ENCODE results near the gene CARD11.

Gene CARD11

DNA sequence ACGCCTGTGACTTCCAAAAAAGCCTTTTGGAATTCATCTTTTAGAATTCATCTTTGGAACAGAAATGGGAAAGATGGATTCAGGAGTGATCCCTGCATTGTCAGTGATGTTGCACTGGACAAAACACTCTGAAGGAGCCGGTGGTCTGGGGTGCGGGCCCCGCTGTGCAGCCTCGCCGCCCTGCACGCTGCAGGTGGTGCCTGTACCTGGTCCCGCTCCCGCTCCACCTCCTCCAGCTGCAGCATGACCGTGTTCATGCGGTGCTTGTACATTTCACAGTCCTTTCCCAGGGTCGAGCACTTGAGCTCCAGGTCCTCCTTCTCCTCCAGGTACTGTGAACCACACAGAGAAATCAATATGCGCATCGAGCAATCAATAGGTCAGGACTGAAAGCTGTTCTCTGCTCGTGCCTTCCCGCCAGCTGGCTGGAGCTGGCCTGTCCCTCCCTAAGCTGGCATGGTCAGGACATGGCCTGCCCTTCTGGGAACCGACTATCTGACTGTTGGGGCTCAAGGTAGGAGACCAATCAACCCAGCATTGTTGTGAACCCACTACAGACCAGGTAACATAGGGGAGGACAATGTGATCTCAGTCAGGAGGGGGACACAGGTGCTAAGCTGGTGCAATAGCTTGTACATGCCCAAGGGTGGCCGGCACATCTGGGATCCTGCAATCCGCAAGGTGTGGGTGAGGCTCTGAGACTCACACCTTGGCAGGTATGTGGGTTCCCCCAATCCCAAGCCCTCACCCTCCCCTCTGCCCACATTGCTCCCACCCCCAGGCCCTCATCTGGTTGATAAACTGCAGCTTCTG is 105.8 kb downstream of the CARD11 start:
- DNase-seq: no peak

DNA sequence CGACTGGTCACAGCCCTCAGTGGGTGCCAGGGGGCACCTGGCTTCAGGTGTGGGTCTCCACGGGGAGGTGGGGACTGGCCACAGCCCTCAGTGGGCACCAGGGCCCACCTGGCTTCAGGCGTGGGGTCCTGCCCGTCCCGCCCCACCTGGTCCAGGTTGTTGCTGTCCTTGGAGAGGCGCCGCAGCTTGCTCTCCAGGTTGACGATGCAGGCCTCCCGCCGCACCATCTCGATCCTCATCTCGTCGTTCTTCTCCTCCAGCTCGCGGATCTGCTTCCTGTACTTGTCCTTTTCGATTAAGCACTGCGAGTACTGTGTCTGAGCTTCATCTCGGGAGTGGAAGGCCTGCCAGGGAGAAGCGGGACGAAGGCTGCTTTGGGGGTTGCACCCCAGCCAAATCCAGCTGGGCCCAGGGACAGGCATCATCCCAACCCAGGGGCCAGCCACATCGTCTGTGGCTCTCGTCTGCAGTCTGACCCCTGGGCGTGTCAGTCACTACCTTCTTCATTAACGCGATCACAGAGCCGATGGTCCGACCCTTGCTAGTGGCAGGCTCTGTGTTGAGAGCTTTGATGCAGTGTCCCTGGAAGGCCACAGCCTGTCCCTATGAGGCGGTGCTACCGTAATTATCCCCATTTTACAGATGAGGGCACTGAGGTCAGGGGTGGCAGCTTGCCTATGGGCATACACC is 106.6 kb downstream of the CARD11 start:
- no peak for DNase-seq

DNA sequence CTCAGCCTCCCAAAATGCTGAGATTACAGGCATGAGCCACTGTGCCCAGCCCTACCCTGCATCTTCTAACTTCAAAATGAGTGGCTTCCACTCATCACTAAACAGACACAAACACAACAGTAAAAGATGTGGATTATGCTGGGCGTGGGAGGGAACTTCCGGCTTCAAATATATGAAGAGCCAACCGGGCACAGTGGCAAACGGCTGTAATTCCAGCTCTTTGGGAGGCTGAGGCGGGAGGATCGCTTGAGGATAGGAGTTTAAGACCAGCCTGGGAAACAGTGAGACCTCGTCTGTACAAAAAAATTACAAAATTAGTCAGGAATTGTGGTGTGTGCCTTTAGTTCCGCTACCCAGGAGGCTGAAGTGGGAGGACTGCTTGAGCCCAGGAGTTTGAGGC is 107.4 kb downstream of the CARD11 start:
- DNase-seq: no peak

DNA sequence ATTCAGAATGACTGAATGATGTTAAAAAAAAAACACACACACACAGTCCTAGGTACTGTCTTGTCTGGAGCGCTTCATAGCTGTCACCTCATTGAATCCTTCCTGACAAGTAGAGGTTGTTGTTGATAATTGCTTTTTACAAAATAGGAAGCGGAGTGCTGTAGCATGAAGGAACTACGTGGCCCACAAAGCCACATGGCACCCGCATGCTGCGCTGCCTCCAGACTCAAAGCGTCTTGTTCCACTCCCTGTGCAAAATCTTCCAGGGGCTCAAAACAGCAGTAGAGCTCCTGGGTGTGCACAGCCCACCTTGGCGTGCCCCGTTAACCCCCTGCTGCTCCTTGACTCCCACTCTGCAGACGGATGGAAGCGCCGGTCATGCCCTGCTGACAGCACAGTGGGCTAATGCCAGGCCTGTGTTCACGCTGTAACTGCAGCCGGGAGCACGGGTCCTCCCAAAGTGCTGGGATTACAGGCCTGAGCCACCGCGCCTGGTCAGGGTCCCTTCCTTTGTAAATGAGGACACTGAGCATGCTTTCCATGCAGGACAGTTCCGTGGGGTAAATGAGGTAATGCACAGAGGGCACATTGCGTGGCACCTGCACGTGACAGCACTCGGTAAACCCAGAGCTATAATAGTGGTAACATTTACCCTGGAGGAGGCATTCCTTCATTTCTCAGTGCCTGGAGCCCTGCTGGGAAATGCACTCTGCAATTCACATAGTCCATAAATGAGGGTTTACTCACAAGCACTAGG is 108.5 kb downstream of the CARD11 start:
- no peak for DNase-seq

DNA sequence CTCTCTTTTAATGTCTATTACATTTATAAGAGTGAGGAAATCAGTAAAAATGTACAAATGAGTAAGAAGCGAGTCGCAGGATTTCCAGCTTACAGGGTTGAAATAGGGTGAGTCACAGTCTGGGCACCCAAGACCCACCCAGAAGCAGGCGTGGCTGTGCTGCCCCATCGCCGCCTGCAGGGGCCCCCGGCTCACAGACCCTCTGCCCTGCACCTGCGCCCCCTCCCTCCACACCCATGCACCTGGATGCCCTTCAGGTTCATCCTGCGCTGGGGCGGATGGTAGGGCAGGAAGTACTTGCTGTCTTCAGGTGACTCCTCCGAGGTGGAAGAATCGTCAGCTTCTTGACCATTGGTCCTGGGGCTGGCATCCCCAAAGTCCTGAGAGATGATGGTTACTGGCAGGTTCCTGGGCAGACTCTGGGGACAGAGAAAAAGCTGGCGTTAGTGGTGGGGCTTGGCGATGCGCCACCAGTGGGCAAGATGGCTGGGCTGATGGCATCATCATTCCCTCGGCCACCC is 109.4 kb downstream of the CARD11 start:
- no peak for DNase-seq

DNA sequence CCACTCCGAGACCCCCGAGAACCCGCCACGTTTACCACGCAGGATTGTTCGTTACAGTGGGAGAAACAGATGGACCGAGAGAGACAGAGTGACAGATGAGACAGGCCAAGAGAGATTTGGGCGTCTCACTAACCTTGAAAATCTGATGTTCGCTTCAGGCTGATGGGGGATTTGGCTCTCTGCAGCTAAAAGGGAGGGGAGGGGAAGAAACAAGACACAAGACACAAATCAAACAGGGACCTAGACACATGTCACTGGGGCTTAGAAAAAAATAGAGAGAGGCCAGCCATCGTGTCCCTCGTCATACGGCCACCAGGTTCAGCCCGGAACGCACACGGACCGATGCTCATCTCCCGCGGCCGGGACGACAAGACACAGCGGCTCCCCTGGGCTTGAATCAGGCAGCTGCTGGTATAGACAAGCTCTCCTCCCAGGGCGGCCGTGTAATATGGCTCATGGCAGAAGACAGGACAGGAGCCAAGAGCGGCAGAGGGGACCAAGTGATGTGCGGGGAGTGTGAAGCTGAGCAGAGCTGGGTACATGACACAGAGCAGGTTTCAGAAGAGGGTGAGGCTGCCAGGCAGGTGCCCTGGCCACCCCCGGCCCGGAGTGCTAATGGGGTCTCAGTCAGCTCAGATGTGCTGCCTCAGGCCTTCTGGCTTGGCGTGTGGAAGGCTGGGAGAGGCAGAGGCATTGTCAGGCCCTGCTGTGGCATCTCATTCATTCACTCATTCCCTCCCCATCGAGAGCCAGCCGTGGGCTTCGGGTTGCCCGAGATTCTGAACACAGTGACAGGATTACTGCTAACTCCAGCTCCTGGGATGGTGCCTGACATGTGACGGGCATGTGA is 111.0 kb downstream of the CARD11 start:
- DNase-seq: no peak

DNA sequence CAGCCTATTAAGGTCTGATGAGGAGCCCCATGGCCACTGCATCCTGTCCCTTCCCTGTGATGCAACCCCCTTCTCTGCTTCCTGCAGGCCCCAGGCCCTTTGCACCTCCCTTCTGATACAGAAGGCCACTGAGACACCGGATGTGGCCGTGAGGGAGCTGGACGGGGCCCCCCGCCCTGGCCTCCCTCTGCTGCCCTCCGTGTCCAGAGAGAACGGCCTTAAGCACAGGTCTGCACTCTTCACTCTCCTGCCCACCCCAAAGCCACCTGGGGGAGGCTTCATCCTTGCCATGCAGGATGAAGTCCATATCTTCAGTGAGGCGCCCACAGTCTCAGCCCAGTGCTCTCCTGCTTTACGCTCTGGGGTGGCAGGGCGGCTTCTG is 112.6 kb downstream of the CARD11 start:
- no peak for DNase-seq

DNA sequence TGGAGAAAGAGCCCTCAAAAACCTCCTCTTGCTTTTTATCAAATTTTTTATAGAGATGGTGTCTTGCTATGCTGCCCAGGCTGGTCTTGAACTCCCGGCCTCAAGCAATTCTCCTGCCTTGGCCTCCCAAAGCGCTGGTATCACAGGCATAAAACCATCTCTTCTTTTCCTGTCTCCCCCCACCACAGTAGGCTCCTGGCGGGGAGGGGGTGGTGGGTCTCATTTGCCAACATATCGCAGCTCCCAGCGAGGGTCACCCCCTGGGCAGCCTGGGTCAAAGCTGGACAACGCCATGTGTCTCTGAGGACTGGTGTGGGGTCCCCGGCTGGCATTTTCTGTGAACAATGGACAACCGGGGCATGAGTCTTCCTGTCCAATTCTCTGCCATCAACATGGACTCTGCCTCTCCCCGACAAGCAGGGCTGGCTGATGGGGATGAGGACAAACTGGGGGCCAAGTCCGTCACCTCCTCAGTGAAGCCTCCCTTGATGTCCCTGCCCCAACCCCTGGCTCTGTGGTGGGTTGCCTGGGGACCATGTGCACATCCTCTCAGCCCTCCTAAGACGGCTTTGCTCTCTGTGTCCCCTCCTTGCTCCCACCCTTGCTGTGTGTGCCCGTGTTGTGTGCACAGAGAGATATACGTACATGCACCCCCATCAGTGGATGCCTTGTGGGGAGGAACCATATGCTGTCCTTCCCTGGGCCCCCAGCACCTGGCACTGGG is 113.2 kb downstream of the CARD11 start:
- no peak for DNase-seq

DNA sequence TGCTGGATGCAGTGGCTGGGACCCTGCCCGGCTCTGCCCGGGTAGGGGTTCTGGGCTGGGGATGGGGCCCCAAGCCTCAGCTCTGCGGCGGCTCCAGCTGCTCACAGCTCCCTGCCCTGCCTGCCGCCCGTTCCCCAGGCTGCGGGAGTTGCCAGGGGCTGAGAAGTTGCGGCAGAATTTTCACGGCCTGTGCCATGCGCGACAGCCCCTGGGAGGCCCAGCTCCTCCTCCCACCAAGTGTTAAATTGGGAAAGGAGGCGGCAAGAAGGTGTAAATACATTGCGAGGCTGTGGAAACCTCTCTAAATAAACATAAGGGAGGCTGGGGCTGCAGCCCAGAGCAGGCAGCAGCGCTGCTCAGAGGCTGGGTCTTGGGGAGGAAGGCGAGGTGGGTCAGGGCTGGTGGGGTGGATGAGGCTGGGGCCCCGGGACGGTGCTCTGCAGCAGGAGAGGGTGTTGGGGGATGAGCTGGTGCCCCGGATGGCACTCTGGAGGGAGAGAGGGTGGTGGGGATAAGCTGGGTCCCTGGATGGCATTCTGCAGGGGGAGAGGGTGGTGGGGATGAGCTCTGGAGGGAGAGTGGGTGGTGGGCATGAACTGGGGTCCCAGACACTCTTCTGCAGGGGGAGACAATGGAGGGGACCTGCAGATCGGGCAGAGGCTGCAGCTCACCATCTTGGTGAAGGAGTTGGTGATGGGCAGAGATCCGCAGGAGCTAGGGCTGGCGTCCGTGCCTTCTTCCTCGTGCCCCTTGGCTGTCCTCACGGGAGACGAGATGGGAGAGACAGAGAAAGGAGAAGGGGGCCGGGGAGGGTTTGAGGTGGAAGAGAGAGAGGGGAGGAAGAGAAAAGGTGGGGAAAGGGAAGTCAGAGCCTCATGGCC is 114.1 kb downstream of the CARD11 start:
- no peak for DNase-seq

DNA sequence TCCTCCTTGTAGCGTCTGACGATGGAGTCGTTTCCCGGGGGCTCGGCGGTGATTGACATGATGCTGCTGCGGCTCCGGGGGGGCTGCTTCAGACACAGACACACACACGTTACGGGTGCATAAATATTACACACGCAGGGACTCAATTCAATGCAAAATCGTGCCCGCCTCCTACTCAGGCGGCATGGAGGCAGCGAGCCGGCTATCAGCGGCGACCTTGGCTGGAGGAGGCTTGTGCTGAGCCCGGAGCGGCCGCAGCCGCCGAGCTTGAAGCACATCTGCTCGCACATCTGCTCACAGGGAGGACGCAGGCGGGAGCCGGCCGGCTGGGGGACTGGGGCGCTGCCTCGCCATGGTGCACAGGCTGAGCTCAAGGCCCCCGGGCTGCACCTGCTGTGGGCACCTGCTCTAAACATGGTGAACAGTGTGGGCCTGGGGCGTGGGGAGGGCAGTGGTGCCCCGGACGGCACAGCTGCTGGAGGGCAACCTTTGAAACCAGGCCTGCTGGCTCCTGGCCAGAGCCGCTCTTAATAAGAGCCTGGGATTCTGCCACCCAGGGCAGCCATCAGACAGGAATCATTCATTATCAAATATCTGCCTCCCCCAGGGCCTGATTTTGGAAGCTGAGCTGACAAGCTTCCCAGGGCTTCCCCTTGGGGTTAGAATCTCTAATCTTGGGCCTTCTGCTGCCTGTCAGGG is 114.9 kb downstream of the CARD11 start:
- DNase-seq: no peak

DNA sequence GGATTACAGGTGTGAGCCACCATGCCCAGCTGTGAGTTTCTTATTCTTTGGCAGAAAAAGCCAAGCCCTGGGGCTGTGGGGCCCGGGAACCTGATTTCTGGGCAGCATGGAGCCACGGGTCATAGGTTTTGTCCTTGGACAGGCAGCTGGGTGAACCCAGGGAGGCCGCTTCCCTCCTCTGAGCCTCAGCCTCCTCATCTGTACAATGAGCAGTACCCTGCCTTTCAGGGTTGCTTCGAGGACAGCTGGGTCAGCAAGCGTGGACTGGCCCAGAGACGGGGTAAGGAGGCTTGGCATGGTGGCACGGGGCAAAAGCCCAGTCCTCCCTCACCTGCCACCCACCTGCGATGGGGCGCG is 115.4 kb downstream of the CARD11 start:
- no peak for DNase-seq

DNA sequence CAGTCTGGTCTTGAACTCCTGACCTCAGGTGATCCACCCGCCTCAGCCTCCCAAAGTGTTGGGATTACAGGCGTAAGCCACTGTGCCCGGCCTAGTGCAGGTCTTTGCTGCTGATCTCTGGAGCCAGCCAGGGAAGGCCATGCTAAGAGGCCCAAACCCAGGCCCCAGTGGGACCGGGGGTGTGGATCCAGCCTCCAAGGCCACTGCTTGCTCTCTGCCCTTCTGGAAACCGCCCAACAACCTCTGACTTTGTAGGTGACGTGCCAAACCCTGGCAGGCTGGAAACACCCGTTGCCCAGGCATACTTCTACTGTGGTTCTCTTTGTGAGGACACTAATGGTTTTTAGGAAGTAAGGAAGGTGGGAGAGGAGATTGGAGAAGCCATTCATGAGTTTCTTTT is 116.1 kb downstream of the CARD11 start:
- DNase-seq: no peak

DNA sequence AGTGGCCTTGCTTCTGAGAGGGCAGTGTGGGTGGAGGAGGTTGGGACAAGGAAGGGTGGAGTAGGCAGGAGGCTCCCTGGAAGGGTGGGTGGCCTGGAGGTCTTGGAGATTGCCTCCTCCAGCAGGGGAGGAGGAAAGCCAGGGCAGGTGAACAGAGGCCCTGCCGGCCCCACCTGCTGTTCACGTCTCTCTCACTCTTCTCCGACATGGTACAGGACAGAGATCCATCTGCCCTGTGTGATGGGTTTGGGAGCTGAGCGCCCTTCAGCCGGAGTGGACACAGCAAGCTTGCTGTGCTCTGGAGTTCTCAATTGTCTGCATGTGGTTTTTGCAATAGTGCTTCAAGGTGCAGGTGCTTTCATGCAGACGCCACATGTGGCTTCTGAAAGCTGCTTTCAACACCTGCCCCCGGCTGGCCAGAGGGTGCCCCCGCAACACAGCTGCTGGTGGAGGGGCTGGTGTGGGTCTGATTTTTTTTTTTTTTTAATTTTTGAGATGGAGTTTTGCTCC is 116.7 kb downstream of the CARD11 start:
- no peak for DNase-seq

DNA sequence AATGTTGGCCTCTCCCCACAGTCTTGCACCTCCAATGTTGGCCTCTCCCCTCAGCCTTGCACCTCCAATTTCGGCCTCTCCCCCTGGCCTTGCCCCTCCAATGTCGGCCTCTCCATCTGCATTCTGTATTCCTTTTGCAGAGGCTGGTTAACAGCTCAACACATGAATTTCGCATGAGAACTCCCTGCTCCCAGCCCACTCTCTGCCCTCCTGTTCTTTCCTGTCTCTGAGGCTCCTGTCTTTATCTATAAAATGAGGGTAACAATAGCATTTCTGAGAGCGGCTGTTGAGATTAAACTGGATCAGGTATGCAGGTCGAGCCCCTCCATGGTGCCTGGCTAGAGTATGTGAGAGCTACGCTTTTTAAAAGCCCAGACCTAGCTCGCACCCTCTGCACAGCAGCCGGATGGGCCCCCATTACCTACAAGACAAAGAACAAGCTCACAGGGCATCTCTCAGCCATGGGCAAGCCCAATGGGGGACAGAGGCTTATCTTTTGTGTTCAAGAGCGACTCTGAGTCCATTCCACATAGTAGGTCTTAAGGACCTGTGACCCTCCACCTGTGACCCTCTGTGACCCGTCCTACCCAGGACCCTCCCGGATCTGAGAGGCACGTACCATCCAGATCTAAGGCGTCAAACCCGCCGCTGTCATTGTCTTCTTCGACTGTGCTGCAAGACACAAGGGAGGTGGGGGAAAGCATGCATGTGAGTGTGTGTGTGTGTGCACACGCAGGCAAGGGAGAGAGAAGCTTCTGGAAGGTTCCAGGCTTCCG is 117.4 kb downstream of the CARD11 start:
- no peak for DNase-seq

DNA sequence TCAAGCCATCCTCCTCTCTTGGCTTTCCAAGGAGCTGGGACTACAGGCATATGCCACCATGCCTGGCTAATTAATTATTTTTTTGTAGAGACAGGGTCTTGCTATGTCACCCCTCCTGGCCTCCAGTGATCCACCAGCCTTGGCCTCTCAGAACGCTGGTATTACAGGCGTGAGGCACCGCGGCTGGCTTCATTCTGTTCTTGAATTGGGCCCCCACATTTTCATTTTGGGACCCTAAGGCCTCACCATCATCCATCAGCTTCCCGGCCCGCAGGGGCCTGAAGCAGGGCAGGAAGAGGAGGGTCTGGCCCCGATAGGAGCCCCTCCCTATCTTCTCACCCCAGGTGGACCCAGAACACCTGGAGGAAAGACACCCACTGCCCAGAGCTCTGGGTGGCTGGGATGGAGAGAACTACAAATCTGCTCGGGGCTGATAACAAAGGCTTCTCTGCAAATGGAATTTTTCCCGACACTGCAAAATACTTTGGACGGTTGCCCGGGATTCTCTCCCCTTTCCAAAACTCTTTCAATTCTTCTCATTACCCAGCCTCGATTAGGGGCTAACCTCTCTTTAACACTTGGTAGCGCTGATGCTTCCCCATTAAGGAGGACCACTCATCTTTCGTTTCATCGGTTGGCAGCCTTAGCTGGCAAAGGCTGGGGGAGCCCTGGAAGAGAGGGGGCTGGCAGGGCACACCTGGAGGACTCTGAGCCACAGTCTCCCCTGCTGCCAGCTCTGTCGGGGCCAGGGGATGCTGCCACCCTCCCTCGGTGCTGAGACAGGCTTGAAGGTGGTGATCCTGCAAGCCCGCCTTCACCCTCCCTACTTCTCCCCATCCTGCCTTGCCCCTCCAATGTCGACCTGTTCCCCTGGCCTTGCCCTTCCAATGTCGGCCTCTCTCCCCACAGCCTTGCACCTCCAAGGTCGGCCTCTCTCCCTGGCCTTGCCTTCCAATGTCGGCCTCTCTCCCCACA is 118.5 kb downstream of the CARD11 start:
- no peak for DNase-seq

DNA sequence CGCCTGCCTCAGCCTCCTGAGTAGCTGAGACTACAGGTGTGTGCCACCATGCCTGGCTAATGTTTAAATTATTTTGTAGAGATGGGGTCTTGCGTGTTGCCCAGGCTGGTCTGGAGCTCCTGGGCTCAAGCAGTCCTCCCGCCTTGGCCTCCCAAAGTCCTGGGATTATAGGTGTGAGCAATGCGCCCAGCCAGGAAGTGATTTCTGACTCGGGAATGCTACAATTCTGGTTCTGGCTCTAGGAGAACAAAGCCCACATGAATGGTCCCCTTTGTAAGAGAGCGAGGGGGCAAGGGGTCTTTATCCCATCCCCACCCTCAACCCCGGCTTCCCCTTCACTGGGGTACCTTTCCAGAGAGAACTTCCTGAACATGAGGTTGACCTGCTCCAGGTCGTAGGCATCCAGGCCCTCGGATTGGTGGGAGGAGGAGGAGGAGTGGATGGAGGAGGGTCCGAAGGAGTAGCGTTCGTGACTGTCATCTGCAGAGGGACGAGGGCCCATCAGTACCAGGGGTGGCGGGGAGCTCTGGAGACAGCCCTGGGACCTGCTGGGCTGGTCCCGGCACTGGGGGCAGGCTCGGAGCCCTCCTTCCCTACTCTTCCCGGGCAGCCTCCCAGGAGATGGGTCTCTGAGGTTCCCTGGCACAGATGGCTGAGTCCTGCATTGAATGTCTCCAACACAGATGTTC is 119.6 kb downstream of the CARD11 start:
- no peak for DNase-seq

DNA sequence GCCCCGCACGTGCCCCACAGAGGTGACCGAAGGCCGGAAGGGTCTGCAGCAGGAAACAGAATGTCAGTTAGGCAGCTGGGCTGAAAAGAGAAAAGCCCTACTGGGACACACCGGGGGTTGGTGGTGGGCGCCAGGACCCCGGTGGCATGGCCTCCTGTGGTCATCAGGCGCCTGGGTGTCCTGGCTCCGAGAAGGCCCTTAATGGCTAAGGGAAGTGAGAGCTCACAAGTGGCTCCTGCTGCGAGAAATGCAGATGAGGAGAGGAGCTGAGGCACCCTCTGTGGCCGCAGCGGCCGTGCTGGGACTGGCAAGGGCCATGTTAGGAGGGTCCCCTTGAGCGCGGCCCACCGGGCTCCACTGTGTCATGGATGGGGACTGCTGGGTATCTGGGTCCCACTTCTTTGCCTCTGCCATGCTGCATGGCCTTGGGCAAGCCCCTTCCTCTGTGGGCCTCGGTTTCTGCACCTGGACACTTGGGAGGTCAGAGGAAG is 120.3 kb downstream of the CARD11 start:
- DNase-seq: no peak
